PC-9 (cell line): Measurements from ENCODE around the gene PLAC1. TPM values are rescaled to one million over a fixed set of nuclear protein-coding genes. Genes with fewer than 3 reads are reported as not detected.

Source experiments
- BruUV-seq: library from RNA; stranded (reverse); fragments of 400-500 nt; replicated peaks from 2 replicates; lab custom pipeline; 2021; lab: Mats Ljungman, UMichigan
- CTCF ChIA-PET: fragments of 300-600 bp; sonication (Branson Sonifier 250); formaldehyde crosslinking; loops from one replicate; lab custom pipeline; 2022; ENCODE audit warnings: antibody characterized with exemption; lab: Charles Lee
- POLR2A ChIA-PET: fragments of 300-600 bp; sonication (Branson Sonifier 250); formaldehyde crosslinking; loops from one replicate; lab custom pipeline; 2022; ENCODE audit warnings: antibody characterized with exemption; ENCODE audit not compliant: unreplicated experiment; lab: Charles Lee
- DNase-seq, 2 experiments: peaks; one replicate each; pipeline versions ENCODE4 v3.0.0 to v3.0.0-alpha.2; 2015 to 2022; ENCODE audit warnings: mixed read lengths in 1 of 2
- H2AFZ ChIP-seq: fragments of 200-600 bp; sonication (generic); 2 replicates; pipeline ENCODE4 v1.8.1; 2017; ENCODE audit warnings: antibody characterized with exemption
- H3F3A ChIP-seq: fragments of 200-600 bp; sonication (generic); 2 replicates; pipeline ENCODE4 v1.8.1; 2017; ENCODE audit warnings: antibody characterized with exemption, mild to moderate bottlenecking, low read depth; ENCODE audit not compliant: insufficient read depth
- H3K27ac ChIP-seq: fragments of 200-600 bp; sonication (generic); 2 replicates; pipeline ENCODE4 v1.6.1; 2016; ENCODE audit warnings: mixed run types
- H3K27me3 ChIP-seq: fragments of 200-600 bp; sonication (generic); 2 replicates; pipeline ENCODE4 v1.6.1; 2016; ENCODE audit warnings: low read depth, mixed run types; ENCODE audit not compliant: insufficient read depth
- H3K36me3 ChIP-seq: fragments of 200-600 bp; sonication (generic); 2 replicates; pipeline ENCODE4 v1.6.1; 2016; ENCODE audit warnings: low read depth, mixed run types
- H3K4me1 ChIP-seq: fragments of 200-600 bp; sonication (generic); replicated peaks from 2 replicates; pipeline ENCODE4 v1.6.1; 2016; ENCODE audit warnings: mixed run types; ENCODE audit not compliant: insufficient read depth
- H3K4me2 ChIP-seq: fragments of 200-600 bp; sonication (generic); 2 replicates; pipeline ENCODE4 v1.6.1; 2017; ENCODE audit warnings: mixed run types
- H3K4me3 ChIP-seq: fragments of 200-600 bp; sonication (generic); 2 replicates; pipeline ENCODE4 v1.6.1; 2016; ENCODE audit warnings: mixed run types
- H3K79me2 ChIP-seq: fragments of 200-600 bp; sonication (generic); 2 replicates; pipeline ENCODE4 v1.6.1; 2017; ENCODE audit warnings: low read depth, mixed run types
- H3K9me2 ChIP-seq: fragments of 200-600 bp; sonication (generic); 2 replicates; pipeline ENCODE4 v1.8.1; 2017; ENCODE audit warnings: mild to moderate bottlenecking; ENCODE audit not compliant: insufficient read depth
- H3K9me3 ChIP-seq: fragments of 200-600 bp; sonication (generic); 2 replicates; pipeline ENCODE4 v1.8.1; 2016; ENCODE audit warnings: low read depth; ENCODE audit not compliant: insufficient read depth
- H4K20me1 ChIP-seq: fragments of 200-600 bp; sonication (generic); 2 replicates; pipeline ENCODE4 v1.8.1; 2017; ENCODE audit not compliant: insufficient read depth
- CTCF ChIP-seq: fragments of 200-600 bp; sonication (generic); conservative IDR thresholded peaks from 2 replicates; pipeline ENCODE4 v1.6.1; 2017; ENCODE audit warnings: mixed run types, antibody characterized with exemption, mild to moderate bottlenecking, moderate library complexity
- EZH2 ChIP-seq: fragments of 200-600 bp; sonication (generic); IDR thresholded peaks from 2 replicates; pipeline ENCODE4 v1.8.0; 2017; ENCODE audit warnings: antibody characterized with exemption, low read depth
- intact Hi-C: fragments of 100-400 bp; cut with micrococcal nuclease; formaldehyde crosslinking; loops from one replicate; pipeline ENCODE4 v1.10.0; 2022; ENCODE audit not compliant: unreplicated experiment
- total RNA-seq: library from RNA; stranded (reverse); gene quantifications from 2 replicates; pipeline ENCODE4 v1.2.3, GENCODE V29; 2021

PLAC1 gene
- total RNA-seq, 1 experiment from 2014 or later = 2.1 TPM

- H3K27me3 ChIP-seq = no peaks in the 10 kb centered on the region
- H3K79me2 ChIP-seq = no peaks in the 10 kb centered on the region
- no peak overlapping the region for H3K4me2 ChIP-seq
- peaks cover 5% of the 10 kb centered on the region for H3K9me3 ChIP-seq
- no peak for DNase-seq
- no peaks in the 10 kb centered on the region for H3K36me3 ChIP-seq
- H3K4me3 ChIP-seq = no peak overlapping the region
- no peak overlapping the region for H3K27ac ChIP-seq
- ChIA-PET POLR2A (no interaction called here), CTCF (no interaction called here)
- no peaks in the 10 kb centered on the region for H4K20me1 ChIP-seq
- peaks cover 35% of the 10 kb centered on the region for H3K4me1 ChIP-seq
- H3K9me2 ChIP-seq = no peaks in the 10 kb centered on the region
- H2AFZ ChIP-seq = no peak overlapping the region
- no peak for TF ChIP-seq CTCF
- TF ChIP-seq EZH2 = no peak
- intact Hi-C loops = no loop called here
- BruUV-seq = no TSS peak
- H3F3A ChIP-seq = peaks cover 14% of the 10 kb centered on the region; the same call in 1 of the 2 replicates
Observed at GRCh38 chrX:134602410-134602809, 55.9 kb downstream of the PLAC1 start.

GRCh38 chrX:134601240-134601765, 57.0 kb downstream of the PLAC1 start:
- Histone ChIP-seq H3K4me3 (no peak overlapping the region), H3K36me3 (no peaks in the 10 kb centered on the region), H3K79me2 (no peaks in the 10 kb centered on the region), H2AFZ (no peak overlapping the region), H3F3A (peaks cover 14% of the 10 kb centered on the region; the same call in 1 of the 2 replicates), H4K20me1 (no peaks in the 10 kb centered on the region), H3K9me3 (peaks cover 5% of the 10 kb centered on the region), H3K27me3 (no peaks in the 10 kb centered on the region), H3K27ac (no peak overlapping the region), H3K9me2 (no peaks in the 10 kb centered on the region), H3K4me2 (peak overlapping the region; percentile 2; the same call in 1 of the 2 replicates), H3K4me1 (peaks cover 35% of the 10 kb centered on the region)
- ChIA-PET CTCF (no interaction called here), POLR2A (interaction anchor here (0.7 kb wide), 1 partner anchor 21 kb away, joined by 21 read pairs; no protein-coding TSS in a partner anchor)
- no TSS peak for BruUV-seq
- intact Hi-C loops = no loop called here
- TF ChIP-seq CTCF = no peak
- no peak for TF ChIP-seq EZH2
- DNase-seq = no peak

- ChIA-PET CTCF (no interaction called here), POLR2A (interaction anchor here (0.7 kb wide), 2 partner anchors 21 to 1517 kb away, joined by 15 to 21 read pairs; no protein-coding TSS in a partner anchor)
- Histone ChIP-seq H3K27me3 (no peaks in the 10 kb centered on the region), H3K9me3 (peaks cover 5% of the 10 kb centered on the region), H3K9me2 (no peaks in the 10 kb centered on the region), H3K4me1 (peaks cover 35% of the 10 kb centered on the region), H3K4me3 (no peak overlapping the region), H4K20me1 (no peaks in the 10 kb centered on the region), H3K36me3 (no peaks in the 10 kb centered on the region), H3K4me2 (peak overlapping the region; percentile 2; the same call in 1 of the 2 replicates), H3K79me2 (no peaks in the 10 kb centered on the region), H3K27ac (no peak overlapping the region), H2AFZ (no peak overlapping the region), H3F3A (peaks cover 14% of the 10 kb centered on the region; the same call in 1 of the 2 replicates)
- TF ChIP-seq CTCF (no peak), EZH2 (no peak)
- intact Hi-C loops = no loop called here
- peak in 1 of 2 experiments; percentile 83 for DNase-seq
- BruUV-seq = no TSS peak
Observed at GRCh38 chrX:134600714-134601113, 57.6 kb downstream of the PLAC1 start.
